GM21529 (cell line): Measurements from ENCODE around the gene PARD3B.

ENCODE experiments used
- ATAC-seq: cut with Tn5 transposase; IDR thresholded peaks from one replicate; pipeline ENCODE4 v1.9.1; 2021; ENCODE audit not compliant: unreplicated experiment

The PARD3B gene

GRCh38 chr2:204647626-204648025 lies 102.4 kb downstream of the PARD3B start:
- ATAC-seq: no peak

GRCh38 chr2:204650611-204651010 lies 105.3 kb downstream of the PARD3B start:
- no peak for ATAC-seq

DNA sequence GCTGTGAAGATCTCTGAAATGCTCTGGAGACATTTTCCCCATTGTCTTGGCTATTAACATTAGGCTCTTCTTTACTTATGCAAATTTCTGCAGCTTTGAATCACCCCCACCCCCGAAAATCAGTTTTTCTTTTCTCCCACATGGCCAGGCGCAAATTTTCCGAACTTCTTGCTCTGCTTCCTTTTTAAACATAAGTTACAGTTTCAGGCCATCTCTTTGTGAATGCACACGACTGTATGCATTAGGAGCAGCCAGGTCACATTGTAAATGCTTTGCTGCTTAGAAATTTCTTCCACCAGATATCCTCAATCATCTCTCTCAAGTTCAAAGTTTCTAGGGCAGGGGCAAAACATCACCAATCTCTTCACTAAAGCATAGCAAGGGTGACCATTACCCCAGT lies 106.8 kb downstream of the PARD3B start:
- no peak for ATAC-seq

- no peak for ATAC-seq
Measured at GRCh38 chr2:204654669-204655068, 109.4 kb downstream of the PARD3B start.

- no peak for ATAC-seq
Measured at GRCh38 chr2:204655101-204655500, 109.8 kb downstream of the PARD3B start.

DNA sequence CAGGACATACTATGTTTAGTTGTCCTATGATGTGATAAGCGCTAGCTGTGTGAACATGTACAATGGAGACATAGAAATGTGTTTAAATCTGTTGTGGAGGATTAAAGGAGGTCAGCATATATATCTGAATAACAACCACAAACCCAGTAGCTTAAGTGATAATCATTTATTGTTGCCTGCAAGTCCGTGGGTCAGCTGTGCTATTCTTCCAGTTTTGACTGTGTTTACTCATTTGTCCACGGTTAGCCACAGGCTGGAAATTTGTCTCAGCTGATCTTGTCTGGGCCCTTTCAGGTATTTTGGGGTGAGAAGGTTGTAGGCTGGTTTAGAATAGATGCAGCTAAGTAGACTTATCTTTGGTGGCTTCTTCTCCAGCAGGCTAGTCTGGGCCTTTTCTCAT lies 110.4 kb downstream of the PARD3B start:
- no peak for ATAC-seq

DNA sequence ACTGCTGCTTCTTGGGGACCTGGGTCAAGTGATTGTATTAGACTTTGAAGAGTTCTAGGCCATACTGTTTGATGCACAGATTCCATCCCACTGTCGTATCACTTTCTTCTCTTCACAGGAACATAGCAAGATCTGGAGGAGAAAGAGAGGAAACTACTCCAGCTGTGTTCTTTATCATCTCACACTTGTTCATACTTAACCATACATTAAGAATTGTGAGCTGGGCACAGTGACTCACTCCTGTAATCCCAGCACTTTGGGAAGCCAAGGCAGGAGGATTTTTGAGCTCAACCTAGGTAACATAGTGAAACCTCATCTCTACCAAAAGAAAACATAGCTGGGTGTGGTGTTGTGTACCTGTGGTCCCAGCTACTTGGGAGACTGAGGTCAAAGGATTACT lies 111.7 kb downstream of the PARD3B start:
- no peak for ATAC-seq

GRCh38 chr2:204662956-204663355 lies 117.7 kb downstream of the PARD3B start:
- ATAC-seq: no peak

GRCh38 chr2:204663816-204664425 lies 118.6 kb downstream of the PARD3B start:
- ATAC-seq: no peak

- no peak for ATAC-seq
Measured at GRCh38 chr2:204664708-204665121, 119.4 kb downstream of the PARD3B start.

DNA sequence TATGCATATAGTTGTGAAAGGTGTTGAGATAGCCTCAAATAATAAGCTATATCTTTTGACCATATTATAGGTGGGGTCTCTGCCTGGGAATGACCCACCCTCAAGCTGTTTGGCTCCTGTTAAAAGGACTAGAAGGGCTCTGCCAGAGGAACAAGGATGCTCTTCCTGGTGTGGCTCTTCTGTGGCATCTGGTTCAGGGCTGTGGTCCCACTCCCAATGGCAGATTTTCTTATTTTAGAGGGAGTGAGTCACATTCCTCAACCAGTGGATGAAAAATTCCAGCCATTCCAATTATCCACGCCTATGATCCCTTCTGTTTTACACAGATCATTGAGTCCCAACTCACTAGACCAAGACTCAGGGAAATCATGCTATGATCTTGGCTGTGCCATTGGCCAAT lies 119.9 kb downstream of the PARD3B start:
- no peak for ATAC-seq

DNA sequence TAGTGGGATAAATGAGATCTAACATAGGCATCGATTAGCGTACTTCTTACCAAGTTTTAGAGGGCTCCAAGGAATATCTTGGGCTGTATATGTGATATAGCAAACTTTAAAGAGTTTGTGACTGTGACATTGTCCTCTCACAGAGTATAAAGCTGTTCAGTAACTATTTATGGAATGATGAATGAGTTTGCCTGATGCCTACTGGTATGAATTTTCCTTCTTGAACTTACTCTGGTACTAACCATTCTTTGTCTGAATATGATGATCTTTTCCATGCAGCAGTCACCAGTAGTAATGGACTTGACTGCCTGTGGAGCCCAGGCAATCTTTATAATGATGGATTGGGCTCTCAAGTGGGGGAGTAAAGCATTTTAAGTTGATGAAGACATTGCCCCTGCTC lies 120.5 kb downstream of the PARD3B start:
- ATAC-seq: no peak

DNA sequence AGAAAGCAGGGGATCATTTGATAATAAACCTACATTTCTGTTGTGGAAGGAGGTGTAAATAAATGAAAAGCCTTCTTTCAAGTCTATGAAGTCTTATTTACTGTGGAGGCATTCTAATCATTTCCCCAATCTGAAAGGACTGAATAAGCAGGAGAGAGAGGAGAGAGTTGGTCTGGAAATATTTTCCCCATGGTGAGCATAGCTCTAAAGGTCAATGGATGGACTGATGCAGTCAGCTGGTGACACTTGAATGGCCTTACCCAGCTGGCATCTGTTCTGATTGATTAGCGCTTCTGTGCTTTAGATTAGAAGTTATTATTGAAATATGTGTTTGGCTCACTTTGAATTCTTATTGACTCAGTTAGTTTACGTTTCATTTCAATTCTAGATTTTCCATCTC lies 122.7 kb downstream of the PARD3B start:
- ATAC-seq: no peak

- ATAC-seq: no peak
Measured at GRCh38 chr2:204669382-204669781, 124.1 kb downstream of the PARD3B start.

GRCh38 chr2:204670124-204670523 lies 124.8 kb downstream of the PARD3B start:
- ATAC-seq: no peak

DNA sequence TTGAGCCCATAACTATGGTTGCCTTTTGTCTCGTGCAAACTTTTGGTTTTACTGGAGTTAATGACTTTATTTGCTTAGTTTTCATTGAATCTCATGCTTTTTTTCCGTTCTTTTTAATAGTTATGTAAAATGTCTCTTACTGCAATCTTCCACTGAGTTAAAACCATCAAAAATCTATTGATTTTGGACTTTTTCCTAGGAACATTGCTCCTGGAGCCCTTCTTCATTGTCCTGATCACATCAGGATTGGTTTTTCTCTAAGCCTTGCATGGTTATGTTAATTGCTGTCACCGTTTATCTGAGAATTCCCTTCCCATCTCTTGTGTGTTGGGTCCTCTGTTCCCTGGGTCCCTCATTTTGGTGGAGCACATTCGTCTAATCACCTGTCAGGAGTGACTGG lies 125.5 kb downstream of the PARD3B start:
- no peak for ATAC-seq

DNA sequence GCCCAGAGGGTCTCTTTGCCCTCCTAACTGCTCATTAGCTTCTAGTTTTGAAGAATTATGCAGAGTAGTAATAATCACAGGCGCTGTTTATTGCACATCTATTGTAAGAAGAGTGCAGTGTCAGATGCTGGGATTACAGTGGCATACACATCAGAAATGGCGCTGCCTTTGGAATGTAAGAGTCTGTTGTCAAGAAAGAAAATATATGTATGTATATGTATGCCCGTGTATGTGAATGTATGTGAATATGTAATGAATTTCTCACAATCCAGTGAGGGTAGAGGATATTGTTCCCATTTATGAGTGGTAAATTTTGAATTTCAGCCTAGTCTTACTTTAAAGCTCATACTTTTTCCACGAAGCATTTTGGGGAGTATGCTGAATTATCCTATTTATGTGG lies 127.5 kb downstream of the PARD3B start:
- no peak for ATAC-seq

DNA sequence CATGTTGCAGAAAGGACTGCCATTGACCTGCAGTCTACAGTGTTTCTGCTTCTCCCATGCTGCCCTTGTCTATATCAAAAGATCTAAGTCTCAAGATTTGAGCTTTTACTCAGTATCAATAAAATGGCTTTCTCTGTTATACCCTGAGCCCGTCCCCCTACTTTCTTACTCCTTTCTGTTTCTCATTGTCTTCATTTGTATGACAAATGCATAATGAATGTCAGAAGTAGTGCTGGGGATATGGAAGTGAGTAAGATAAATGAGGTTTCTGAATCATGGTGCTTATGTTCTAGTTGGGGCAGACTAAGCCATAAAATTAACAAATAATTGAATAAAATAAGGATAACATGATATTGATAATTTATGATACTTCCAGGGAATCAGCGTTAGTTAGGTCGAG lies 128.6 kb downstream of the PARD3B start:
- ATAC-seq: no peak

GRCh38 chr2:204678031-204678430 lies 132.8 kb downstream of the PARD3B start:
- no peak for ATAC-seq

DNA sequence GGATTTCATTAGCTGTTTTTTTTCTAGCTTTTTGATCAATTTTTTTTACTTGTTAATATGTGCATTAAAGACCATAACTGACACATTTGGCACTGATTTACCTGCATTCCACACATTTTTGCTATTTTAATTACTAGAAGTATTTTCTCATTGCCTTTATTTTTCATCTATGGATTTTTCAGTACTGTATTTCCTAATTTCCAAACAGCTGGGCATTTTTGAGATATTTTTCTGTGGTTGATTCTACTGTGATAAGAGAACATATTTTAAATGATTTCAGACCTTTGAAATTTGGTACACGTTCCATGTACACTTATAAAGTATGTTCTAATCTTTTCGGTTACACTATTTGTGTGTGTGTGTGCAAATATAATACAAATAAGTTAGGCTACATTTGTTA lies 135.3 kb downstream of the PARD3B start:
- no peak for ATAC-seq

DNA sequence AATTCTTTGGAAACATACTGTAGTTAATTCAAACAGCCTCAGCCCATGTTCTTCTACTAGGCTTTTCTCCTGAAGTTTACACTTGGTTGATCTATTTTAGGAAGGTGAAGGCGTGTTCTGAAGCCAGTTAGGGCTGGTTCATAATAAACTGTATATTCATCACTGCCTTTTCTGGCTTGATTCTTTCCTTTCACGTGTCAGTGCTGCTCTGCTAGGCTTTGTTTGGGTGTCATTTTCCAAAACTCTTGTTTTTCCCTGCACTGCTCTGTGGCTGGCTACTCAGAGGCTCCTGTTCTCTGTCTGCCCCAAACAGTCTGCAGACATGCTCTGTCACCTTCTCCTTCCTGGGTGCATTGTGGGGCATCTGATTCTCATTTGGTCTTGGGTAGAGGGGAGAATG lies 136.1 kb downstream of the PARD3B start:
- ATAC-seq: no peak

- ATAC-seq: no peak
Measured at GRCh38 chr2:204683384-204683783, 138.1 kb downstream of the PARD3B start.

- ATAC-seq: no peak
Measured at GRCh38 chr2:204686406-204686805, 141.1 kb downstream of the PARD3B start.

DNA sequence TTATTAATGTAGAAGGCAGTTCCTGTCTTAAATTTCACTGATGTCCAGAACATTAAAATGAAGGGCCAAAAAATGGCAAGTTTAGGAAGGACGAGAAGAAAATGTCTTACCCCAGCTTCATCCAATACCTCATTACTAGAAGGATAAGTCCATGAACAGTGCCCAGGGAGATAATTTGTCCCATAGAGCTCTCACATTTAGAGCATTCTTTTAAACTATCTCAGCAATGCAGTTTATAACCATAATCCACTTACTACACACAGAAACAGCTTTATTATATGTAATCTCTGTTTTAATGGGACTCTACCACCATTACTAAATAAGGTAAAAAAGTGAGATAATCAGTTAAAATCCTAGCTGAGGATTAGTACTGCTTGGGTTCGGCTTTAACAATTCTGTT lies 142.5 kb downstream of the PARD3B start:
- ATAC-seq: no peak
